GM12801 (cell line): ENCODE data around the gene TFB2M.

ENCODE experiments used
- TF ChIP-seq, protein P1 (sequence below): IDR thresholded peaks from one replicate; pipeline ENCODE4 v1.5.1; 2011; ENCODE audit warnings: control low read depth; ENCODE audit not compliant: insufficient read length; ENCODE audit errors: extremely low read depth

TFB2M gene

DNA sequence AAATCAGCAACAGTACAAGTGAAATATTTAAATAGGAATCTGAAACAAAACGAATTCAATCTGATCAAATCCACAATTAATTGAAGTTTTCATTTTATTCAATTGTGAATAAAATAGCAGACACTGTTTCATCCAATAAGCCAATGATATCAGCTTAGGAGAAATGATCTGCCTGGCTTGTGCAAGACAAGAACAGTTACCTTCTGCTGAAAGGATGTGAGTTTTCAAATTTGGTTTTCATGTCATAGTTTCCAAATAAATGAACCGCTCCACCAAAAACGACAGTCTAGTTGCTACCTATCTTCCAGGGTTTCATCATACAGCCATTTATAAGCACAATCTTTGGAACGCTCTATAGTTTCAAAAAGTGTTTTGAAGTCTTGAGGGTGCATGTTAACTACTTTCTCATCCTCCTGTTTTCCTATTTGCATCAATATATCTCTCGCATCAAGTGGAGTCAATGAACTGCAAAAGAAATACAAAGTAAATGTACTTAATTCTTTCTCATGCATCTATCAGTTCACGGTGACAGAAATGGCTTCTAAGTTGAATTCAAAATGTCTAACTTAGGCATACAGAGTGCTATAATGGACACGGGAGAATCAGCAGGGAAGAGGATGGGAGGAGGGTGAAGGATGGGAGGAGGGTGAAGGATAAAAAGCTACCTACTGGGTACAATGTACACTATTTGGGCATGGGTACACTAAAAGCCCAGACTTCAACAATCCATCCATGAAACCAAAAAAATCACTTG lies 25.1 kb downstream of the TFB2M start:
- TF ChIP-seq, protein P1, sequence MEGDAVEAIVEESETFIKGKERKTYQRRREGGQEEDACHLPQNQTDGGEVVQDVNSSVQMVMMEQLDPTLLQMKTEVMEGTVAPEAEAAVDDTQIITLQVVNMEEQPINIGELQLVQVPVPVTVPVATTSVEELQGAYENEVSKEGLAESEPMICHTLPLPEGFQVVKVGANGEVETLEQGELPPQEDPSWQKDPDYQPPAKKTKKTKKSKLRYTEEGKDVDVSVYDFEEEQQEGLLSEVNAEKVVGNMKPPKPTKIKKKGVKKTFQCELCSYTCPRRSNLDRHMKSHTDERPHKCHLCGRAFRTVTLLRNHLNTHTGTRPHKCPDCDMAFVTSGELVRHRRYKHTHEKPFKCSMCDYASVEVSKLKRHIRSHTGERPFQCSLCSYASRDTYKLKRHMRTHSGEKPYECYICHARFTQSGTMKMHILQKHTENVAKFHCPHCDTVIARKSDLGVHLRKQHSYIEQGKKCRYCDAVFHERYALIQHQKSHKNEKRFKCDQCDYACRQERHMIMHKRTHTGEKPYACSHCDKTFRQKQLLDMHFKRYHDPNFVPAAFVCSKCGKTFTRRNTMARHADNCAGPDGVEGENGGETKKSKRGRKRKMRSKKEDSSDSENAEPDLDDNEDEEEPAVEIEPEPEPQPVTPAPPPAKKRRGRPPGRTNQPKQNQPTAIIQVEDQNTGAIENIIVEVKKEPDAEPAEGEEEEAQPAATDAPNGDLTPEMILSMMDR, result no peak

DNA sequence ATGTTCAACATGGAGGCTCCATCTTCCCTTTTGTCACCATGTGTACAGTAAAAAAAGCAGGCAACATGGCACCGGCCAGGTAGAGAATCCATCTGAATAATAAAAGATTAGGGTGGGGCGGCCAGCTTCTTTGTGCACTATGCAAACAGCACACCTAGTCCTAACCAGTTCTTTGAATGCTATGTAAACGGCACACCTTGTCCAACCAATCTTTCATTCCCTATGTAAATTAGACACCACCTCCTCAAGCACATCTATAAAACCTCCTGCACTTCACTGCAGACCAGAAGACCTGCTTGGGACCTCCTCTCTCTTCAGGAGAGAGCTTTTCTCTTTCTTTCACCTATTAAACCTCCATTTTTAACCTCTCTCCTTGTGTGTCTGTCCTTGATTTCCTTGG lies 28.2 kb downstream of the TFB2M start:
- TF ChIP-seq, protein P1, result no peak

DNA sequence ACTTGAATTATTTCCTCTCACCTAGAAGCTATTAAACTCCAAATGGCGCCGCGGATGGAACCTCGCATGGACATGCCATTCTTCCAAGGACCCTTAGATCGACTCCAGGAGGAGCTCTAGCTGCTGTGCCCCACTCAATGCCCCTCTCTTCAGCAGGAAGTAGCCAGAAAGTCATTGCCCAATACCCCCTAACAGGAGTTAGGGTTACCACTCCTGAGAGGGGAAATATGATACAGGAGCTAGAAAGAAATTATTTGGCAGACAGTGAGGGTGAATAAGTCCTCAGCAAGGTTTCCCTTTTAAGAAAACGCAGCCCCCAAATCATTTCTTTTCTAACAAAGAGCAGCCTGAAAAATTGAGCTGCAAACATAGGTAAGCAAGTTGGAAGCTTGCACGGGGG lies 28.6 kb downstream of the TFB2M start:
- TF ChIP-seq, protein P1, result no peak

DNA sequence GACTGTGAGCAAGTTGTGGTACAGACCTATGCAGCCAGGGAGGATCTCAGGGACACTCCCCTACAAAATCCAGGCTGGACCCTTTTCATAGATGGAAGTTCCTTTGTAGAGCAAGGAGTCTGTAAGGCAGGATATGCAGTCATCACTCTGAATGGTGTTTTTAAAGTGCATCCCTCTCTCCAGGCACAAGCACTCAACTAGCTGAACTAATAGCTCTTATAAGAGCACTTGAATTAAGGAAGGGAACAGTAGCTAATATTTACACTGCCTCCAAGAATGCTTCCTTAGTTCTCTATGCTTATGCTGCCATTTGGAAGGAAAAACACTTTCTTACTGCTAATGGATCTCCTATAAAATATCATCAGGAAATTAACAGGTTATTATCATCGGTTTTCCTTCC lies 31.9 kb downstream of the TFB2M start:
- TF ChIP-seq, protein P1, result no peak

DNA sequence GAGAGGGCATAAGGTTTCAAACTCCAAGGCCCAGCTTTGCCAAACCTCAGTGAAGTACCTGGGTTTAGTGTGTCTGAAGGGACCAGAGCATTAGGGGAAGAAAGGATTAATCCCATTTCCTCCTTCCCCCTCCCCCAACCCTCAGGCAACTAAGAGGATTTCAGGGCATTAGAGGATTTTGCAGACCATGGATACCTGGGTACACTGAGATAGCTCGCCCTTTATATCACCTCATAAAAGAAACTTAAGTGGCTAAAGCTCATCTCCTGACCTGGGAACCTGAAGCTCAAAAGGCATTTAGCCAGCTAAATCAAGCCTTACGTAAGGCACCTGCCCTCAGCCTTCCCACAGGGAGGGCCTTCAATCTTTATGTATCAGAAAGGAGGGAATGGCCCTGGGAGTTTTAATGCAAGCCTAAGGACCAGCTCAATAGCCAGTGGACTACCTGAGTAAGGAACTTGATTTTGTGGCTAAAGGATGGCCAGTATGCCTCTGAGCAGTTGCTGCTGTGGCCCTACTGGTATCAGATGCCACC lies 32.6 kb downstream of the TFB2M start:
- TF ChIP-seq, protein P1, result no peak

DNA sequence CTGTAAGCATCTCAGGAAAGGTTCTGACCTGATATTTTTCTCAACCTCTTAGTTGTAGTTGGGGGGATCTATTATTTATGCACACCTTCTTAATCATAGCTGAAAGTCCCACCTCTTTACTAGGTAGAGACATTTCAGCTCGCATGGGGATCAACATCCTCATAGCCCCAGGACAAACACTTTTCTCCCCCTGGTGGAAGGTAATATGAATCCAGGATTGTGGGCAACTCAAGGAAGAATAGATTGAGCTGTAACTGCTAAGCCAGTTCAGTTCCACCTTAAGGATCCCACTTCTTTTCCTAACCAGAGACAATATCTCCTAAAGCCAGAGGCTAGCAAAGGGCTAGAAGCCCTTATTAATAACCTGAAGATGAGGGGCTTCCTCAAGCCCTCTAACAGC lies 33.5 kb downstream of the TFB2M start:
- TF ChIP-seq, protein P1, result no peak

DNA sequence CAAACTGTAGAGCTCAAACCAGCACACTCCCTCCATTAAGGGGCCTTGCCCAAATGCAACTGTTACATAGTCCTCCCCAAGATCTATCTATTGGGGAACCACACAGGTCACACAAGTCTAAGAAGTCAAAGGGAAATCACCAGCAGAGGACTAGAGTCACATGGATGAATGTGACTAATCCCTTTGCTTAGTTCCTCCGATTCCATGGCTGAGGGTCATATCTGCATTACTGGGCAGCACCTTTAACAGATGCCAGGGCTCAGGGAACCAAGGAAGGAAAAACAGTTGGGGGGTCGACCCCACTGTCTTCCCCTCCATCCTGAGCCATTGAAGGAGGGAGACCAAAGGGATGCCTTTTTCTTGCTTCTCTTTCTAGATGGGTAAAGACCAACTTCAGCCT lies 35.6 kb downstream of the TFB2M start:
- TF ChIP-seq, protein P1, result no peak
